ENCODE measurements around the gene PTPRM.

PTPRM gene

GRCh38 chr18:8065284-8065683 is 498.2 kb downstream of the PTPRM start:
- no peak for TF ChIP-seq CTCF (conservative IDR thresholded peaks at IDR 0.05; ENCODE audit: low read depth, low read length)
- H2AFZ ChIP-seq (ENCODE audit: low read depth): no peak overlapping the region
- H3K4me2 ChIP-seq: no peak overlapping the region
- H3K36me3 ChIP-seq (ENCODE audit: insufficient read depth): no peaks in the 10 kb centered on the region
- no peaks in the 10 kb centered on the region for H3K27me3 ChIP-seq (ENCODE audit: insufficient read depth, low read depth)
- H4K20me1 ChIP-seq (ENCODE audit: insufficient read depth): no peaks in the 10 kb centered on the region
- no peak overlapping the region for H3K9ac ChIP-seq
- H3K79me2 ChIP-seq (ENCODE audit: insufficient read depth, low read depth): no peaks in the 10 kb centered on the region
- no peak overlapping the region for H3K4me3 ChIP-seq (IDR thresholded peaks at IDR 0.05; ENCODE audit: insufficient read depth, low read depth, low read length)
- H3K4me1 ChIP-seq (ENCODE audit: low read depth, poor library complexity, severe bottlenecking): no peaks in the 10 kb centered on the region
- H3K27ac ChIP-seq: no peak overlapping the region

GRCh38 chr18:8065773-8066172 is 498.7 kb downstream of the PTPRM start:
- no peak for TF ChIP-seq CTCF (conservative IDR thresholded peaks at IDR 0.05; ENCODE audit: low read depth, low read length)
- H4K20me1 ChIP-seq (ENCODE audit: insufficient read depth): no peaks in the 10 kb centered on the region
- H2AFZ ChIP-seq (ENCODE audit: low read depth): no peak overlapping the region
- no peak overlapping the region for H3K9ac ChIP-seq
- no peaks in the 10 kb centered on the region for H3K79me2 ChIP-seq (ENCODE audit: insufficient read depth, low read depth)
- H3K4me2 ChIP-seq: no peak overlapping the region
- no peak overlapping the region for H3K4me3 ChIP-seq (IDR thresholded peaks at IDR 0.05; ENCODE audit: insufficient read depth, low read depth, low read length)
- H3K27me3 ChIP-seq (ENCODE audit: insufficient read depth, low read depth): no peaks in the 10 kb centered on the region
- no peaks in the 10 kb centered on the region for H3K36me3 ChIP-seq (ENCODE audit: insufficient read depth)
- no peak overlapping the region for H3K27ac ChIP-seq
- no peaks in the 10 kb centered on the region for H3K4me1 ChIP-seq (ENCODE audit: low read depth, poor library complexity, severe bottlenecking)

- no peaks in the 10 kb centered on the region for H3K4me1 ChIP-seq (ENCODE audit: low read depth, poor library complexity, severe bottlenecking)
- no peak overlapping the region for H3K27ac ChIP-seq
- no peaks in the 10 kb centered on the region for H3K27me3 ChIP-seq (ENCODE audit: insufficient read depth, low read depth)
- no peak for TF ChIP-seq CTCF (conservative IDR thresholded peaks at IDR 0.05; ENCODE audit: low read depth, low read length)
- no peak overlapping the region for H3K4me3 ChIP-seq (IDR thresholded peaks at IDR 0.05; ENCODE audit: insufficient read depth, low read depth, low read length)
- no peak overlapping the region for H2AFZ ChIP-seq (ENCODE audit: low read depth)
- H4K20me1 ChIP-seq (ENCODE audit: insufficient read depth): no peaks in the 10 kb centered on the region
- no peaks in the 10 kb centered on the region for H3K36me3 ChIP-seq (ENCODE audit: insufficient read depth)
- no peak overlapping the region for H3K4me2 ChIP-seq
- H3K9ac ChIP-seq: no peak overlapping the region
- no peaks in the 10 kb centered on the region for H3K79me2 ChIP-seq (ENCODE audit: insufficient read depth, low read depth)
Observed at GRCh38 chr18:8069708-8070107, 502.6 kb downstream of the PTPRM start.

GRCh38 chr18:8073167-8073566 is 506.1 kb downstream of the PTPRM start:
- no peaks in the 10 kb centered on the region for H3K79me2 ChIP-seq (ENCODE audit: insufficient read depth, low read depth)
- no peaks in the 10 kb centered on the region for H3K36me3 ChIP-seq (ENCODE audit: insufficient read depth)
- H3K9ac ChIP-seq: no peak overlapping the region
- no peak overlapping the region for H3K4me3 ChIP-seq (IDR thresholded peaks at IDR 0.05; ENCODE audit: insufficient read depth, low read depth, low read length)
- no peak overlapping the region for H3K4me2 ChIP-seq
- no peaks in the 10 kb centered on the region for H3K4me1 ChIP-seq (ENCODE audit: low read depth, poor library complexity, severe bottlenecking)
- no peak for TF ChIP-seq CTCF (conservative IDR thresholded peaks at IDR 0.05; ENCODE audit: low read depth, low read length)
- no peak overlapping the region for H3K27ac ChIP-seq
- no peaks in the 10 kb centered on the region for H3K27me3 ChIP-seq (ENCODE audit: insufficient read depth, low read depth)
- H2AFZ ChIP-seq (ENCODE audit: low read depth): no peak overlapping the region
- no peaks in the 10 kb centered on the region for H4K20me1 ChIP-seq (ENCODE audit: insufficient read depth)

GRCh38 chr18:8080092-8080491 is 513.0 kb downstream of the PTPRM start:
- Histone ChIP-seq H3K79me2 (ENCODE audit: insufficient read depth, low read depth) (no peaks in the 10 kb centered on the region), H3K27me3 (ENCODE audit: insufficient read depth, low read depth) (no peaks in the 10 kb centered on the region), H3K36me3 (ENCODE audit: insufficient read depth) (no peaks in the 10 kb centered on the region), H3K27ac (no peak overlapping the region), H3K4me3 (IDR thresholded peaks at IDR 0.05; ENCODE audit: insufficient read depth, low read depth, low read length) (no peak overlapping the region), H4K20me1 (ENCODE audit: insufficient read depth) (no peaks in the 10 kb centered on the region), H3K4me1 (ENCODE audit: low read depth, poor library complexity, severe bottlenecking) (no peaks in the 10 kb centered on the region), H3K9ac (no peak overlapping the region), H2AFZ (ENCODE audit: low read depth) (no peak overlapping the region), H3K4me2 (no peak overlapping the region)
- TF ChIP-seq CTCF (conservative IDR thresholded peaks at IDR 0.05; ENCODE audit: low read depth, low read length): no peak

All from KMS-11 (cell line).